Kidney (tissue), 14 donors: Measurements from ENCODE around the gene SMIM35. TPM values are rescaled to one million over a fixed set of nuclear protein-coding genes. Genes with fewer than 3 reads are reported as not detected.

Source experiments
- DNase-seq, 5 donors: peaks; one replicate each; pipeline ENCODE4 v3.0.0-alpha.2; 2013 to 2020
- FAIRE-seq: peaks from 2 replicates; lab custom pipeline; 2012; peaks lifted over from hg19 to GRCh38; lab: Jason Lieb, UNC
- H3K27ac ChIP-seq, 2 donors: one replicate each; pipeline ENCODE4 v1.7.0; 2013; ENCODE audit warnings: low read depth in 2 of 2, low read length in 2 of 2, inconsistent platforms in 1 of 2
- H3K27me3 ChIP-seq: one replicate; pipeline ENCODE4 v1.7.1; 2013; ENCODE audit warnings: low read length, inconsistent platforms; ENCODE audit not compliant: control insufficient read depth, insufficient read depth
- H3K36me3 ChIP-seq, 3 donors: one replicate each; pipeline versions ENCODE4 v1.7.0 to v1.7.1; 2013; ENCODE audit warnings: low read length in 3 of 3, control low read depth in 1 of 3, inconsistent platforms in 1 of 3; ENCODE audit not compliant: insufficient read depth in 3 of 3, control insufficient read depth in 2 of 3
- H3K4me1 ChIP-seq, 3 donors: one replicate each; pipeline versions ENCODE4 v1.7.0 to v1.7.1; 2013; ENCODE audit warnings: low read length in 3 of 3, inconsistent platforms in 1 of 3, low read depth in 1 of 3; ENCODE audit not compliant: control insufficient read depth in 2 of 3, insufficient read depth in 2 of 3
- H3K4me3 ChIP-seq, 3 donors: one replicate each; pipeline versions ENCODE4 v1.7.0 to v1.8.1; 2013; ENCODE audit warnings: low read length in 3 of 3, control low read depth in 1 of 3, inconsistent platforms in 1 of 3
- H3K9ac ChIP-seq, 3 donors: one replicate each; pipeline versions ENCODE4 v1.7.0 to v1.7.1; 2013; ENCODE audit warnings: low read length in 3 of 3, control low read depth in 1 of 3, inconsistent platforms in 1 of 3
- H3K9me3 ChIP-seq, 3 donors: one replicate each; pipeline versions ENCODE4 v1.7.0 to v1.7.1; 2013; ENCODE audit warnings: low read length in 3 of 3, control low read depth in 1 of 3, inconsistent platforms in 1 of 3; ENCODE audit not compliant: control insufficient read depth in 2 of 3, insufficient read depth in 1 of 3
- intact Hi-C: fragments of 100-400 bp; cut with DNase I; formaldehyde crosslinking; loops from one replicate; pipeline ENCODE4 v1.11.1; 2022
- polyA plus RNA-seq: library from polyadenylated mRNA; stranded (reverse); fragments of 350-450 nt; fragmentation: Illumina TruSeq; extraction: RNeasy Lipid Tissue Mini Kit (QIAGEN cat#74804); gene quantifications from one replicate; pipeline ENCODE4 v1.2.3, GENCODE V29; 2014; ENCODE audit warnings: low read depth, low replicate concordance; ENCODE audit not compliant: insufficient read depth
- total RNA-seq: library from RNA; stranded (reverse); fragmentation: NEBNext Ultra II Directional; extraction: Animal tissue kit (Norgen Biotek cat#: 25700); gene quantifications from one replicate; pipeline ENCODE4 v1.2.1, GENCODE V29; 2021
- TF ChIP-seq, protein P1 (sequence below): IDR thresholded peaks from 3 replicates; pipeline ENCODE4 v1.5.1; 2012; ENCODE audit warnings: mild to moderate bottlenecking, moderate library complexity, borderline replicate concordance; ENCODE audit not compliant: insufficient read depth; ENCODE audit errors: extremely low read depth
- donor health status: control.
- donor health status: control.
- donor health status: control.
- donor health status: control.
- donor health status: control.
- donor health status: DM: yes; HTN: yes; CAD: no.
- donor health status: Normal renal cell carcinoma (clear cell type).

SMIM35 gene
- total and polyA plus RNA-seq, 2 donors from 2014 or later, result 0.80 TPM; not detected in 1

DNA sequence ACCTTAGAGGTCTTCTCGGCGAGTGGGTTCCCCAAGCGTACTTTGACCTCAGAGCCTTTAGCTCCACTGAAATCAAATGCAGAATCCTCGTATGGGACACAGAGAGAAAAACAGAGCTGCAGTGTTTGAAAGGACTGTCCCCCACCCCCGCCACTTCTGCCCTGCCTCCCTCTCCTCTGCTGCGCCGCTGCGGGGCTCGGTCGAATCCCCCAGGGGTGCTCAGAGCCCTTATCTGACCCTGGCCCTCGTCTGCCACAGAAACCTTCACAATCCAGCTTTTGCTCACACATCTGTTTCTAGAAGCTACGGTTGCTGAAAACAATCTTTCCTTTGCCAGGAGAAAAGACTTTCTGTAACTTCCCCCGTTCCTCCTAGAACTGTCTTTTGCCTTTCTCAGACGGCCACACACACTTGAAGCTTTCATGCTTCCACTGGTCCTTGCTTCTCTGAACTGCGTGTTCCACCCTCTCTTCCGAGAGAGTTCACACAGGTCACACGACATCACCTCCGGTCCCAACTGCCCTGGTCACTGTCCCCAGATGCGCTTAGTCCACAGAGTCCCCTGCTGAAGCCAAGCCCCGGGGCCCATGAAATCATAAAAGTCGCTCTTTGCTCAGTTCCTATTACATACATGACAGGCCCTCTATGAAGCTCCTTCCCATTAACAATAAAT lies 3.7 kb downstream of the SMIM35 start:
- no peak for FAIRE-seq
- Histone ChIP-seq H3K9ac (no peak overlapping the region), H3K27ac (peak overlapping the region; percentile 13 to 45), H3K36me3 (no peaks in the 10 kb centered on the region), H3K4me1 (peaks cover 0 to 17% (median 12%) of the 10 kb centered on the region in 3 donors), H3K4me3 (no peak overlapping the region), H3K27me3 (no peaks in the 10 kb centered on the region), H3K9me3 (no peaks in the 10 kb centered on the region)
- TF ChIP-seq, protein P1, sequence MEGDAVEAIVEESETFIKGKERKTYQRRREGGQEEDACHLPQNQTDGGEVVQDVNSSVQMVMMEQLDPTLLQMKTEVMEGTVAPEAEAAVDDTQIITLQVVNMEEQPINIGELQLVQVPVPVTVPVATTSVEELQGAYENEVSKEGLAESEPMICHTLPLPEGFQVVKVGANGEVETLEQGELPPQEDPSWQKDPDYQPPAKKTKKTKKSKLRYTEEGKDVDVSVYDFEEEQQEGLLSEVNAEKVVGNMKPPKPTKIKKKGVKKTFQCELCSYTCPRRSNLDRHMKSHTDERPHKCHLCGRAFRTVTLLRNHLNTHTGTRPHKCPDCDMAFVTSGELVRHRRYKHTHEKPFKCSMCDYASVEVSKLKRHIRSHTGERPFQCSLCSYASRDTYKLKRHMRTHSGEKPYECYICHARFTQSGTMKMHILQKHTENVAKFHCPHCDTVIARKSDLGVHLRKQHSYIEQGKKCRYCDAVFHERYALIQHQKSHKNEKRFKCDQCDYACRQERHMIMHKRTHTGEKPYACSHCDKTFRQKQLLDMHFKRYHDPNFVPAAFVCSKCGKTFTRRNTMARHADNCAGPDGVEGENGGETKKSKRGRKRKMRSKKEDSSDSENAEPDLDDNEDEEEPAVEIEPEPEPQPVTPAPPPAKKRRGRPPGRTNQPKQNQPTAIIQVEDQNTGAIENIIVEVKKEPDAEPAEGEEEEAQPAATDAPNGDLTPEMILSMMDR, result no peak
- DNase-seq, result peak in 1 of 5 donors; percentile 32
- intact Hi-C loops, result no loop called here

DNA sequence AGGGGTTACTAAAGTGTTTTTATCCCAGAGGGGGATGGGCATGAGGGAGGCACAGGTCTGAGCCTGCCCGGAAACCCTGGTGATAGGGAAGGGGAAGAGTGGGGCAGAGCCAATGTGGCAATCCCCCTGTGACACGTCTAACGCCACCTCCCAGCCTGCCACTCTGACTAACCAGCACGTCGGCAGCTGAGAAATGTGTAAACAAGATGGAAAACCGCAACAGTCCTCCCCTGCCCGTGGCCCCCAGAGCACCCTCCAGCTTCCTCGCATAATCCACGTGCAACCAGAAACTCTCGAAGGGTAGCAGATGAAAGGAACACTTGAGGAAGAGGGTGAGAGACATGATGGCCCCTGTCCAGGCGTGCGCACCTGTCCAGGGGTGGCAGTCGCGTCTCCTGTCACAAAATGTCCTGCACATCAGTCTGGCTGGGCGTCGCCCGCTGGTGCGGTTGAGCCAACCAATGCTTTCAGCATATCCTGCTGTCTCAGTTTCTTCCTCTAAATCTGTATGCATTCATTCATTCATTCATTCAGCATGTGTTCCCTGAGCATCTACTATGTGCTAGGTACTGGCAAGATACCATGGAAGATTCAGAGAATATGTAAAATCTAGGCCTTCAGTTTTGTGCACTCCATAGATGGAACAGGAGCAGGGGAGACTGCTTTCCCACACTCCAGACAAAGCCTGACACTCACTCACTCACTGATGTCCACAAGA lies 5.4 kb downstream of the SMIM35 start:
- Histone ChIP-seq H3K4me1 (peaks cover 0 to 17% (median 9%) of the 10 kb centered on the region in 3 donors), H3K4me3 (no peak overlapping the region), H3K27me3 (no peaks in the 10 kb centered on the region), H3K9me3 (no peaks in the 10 kb centered on the region), H3K36me3 (no peaks in the 10 kb centered on the region), H3K9ac (no peak overlapping the region), H3K27ac (no peak overlapping the region)
- FAIRE-seq, result no peak
- TF ChIP-seq, protein P1, result no peak
- intact Hi-C loops, result no loop called here
- no peak for DNase-seq

DNA sequence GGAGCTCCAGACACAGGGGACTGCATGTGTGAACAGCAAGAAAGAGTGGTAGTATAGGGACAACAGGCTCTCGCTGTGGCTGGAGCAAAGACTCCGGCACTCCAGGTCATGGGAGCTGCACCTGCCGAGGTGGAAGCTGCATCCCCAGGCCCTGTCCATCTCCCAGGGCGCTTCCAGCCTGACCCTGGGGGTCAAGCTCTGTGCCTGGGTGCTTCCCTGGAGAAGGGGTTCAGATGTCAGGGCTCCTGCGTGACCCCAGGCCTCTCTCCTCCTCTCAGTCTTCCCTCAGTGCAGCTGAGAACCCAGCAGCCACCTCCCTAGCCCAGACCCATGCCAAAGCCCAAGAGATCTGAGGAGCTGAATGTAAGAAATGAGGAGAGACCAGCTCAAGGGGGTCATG lies 6.5 kb downstream of the SMIM35 start:
- no peaks in the 10 kb centered on the region for H3K9me3 ChIP-seq
- no peak overlapping the region for H3K4me3 ChIP-seq
- peaks cover 0 to 17% (median 9%) of the 10 kb centered on the region in 3 donors for H3K4me1 ChIP-seq
- DNase-seq, result no peak
- FAIRE-seq, result no peak
- no peak overlapping the region for H3K27ac ChIP-seq
- TF ChIP-seq, protein P1, result no peak
- H3K9ac ChIP-seq, result no peak overlapping the region
- no peaks in the 10 kb centered on the region for H3K27me3 ChIP-seq
- no peaks in the 10 kb centered on the region for H3K36me3 ChIP-seq
- intact Hi-C loops, result no loop called here
